ENCODE data around the gene ROR2.

ROR2 gene

GRCh38 chr9:91572044-91572443, 378.0 kb downstream of the ROR2 start:
- no peak for TF ChIP-seq CTCF (IDR thresholded peaks at IDR 0.05; ENCODE audit: extremely low read depth, insufficient read depth, missing control alignments)
- in situ Hi-C loops (cut with MboI; ENCODE audit: low pct_unique_long_range_greater_than_20kb, low sequenced_read_pairs, unreplicated experiment): no loop called here
- DNase-seq (ENCODE audit: low spot score): no peak

GRCh38 chr9:91571036-91571435, 379.0 kb downstream of the ROR2 start:
- in situ Hi-C loops (cut with MboI; ENCODE audit: low pct_unique_long_range_greater_than_20kb, low sequenced_read_pairs, unreplicated experiment): no loop called here
- TF ChIP-seq CTCF (IDR thresholded peaks at IDR 0.05; ENCODE audit: extremely low read depth, insufficient read depth, missing control alignments): no peak
- DNase-seq (ENCODE audit: low spot score): no peak

- no peak for DNase-seq (ENCODE audit: low spot score)
- in situ Hi-C loops (cut with MboI; ENCODE audit: low pct_unique_long_range_greater_than_20kb, low sequenced_read_pairs, unreplicated experiment): no loop called here
- TF ChIP-seq CTCF (IDR thresholded peaks at IDR 0.05; ENCODE audit: extremely low read depth, insufficient read depth, missing control alignments): no peak
These were observed 382.3 kb downstream of the ROR2 start for GRCh38 chr9:91567642-91568274.

GRCh38 chr9:91564081-91564670, 385.9 kb downstream of the ROR2 start:
- no peak for TF ChIP-seq CTCF (IDR thresholded peaks at IDR 0.05; ENCODE audit: extremely low read depth, insufficient read depth, missing control alignments)
- in situ Hi-C loops (cut with MboI; ENCODE audit: low pct_unique_long_range_greater_than_20kb, low sequenced_read_pairs, unreplicated experiment): no loop called here
- no peak for DNase-seq (ENCODE audit: low spot score)

GRCh38 chr9:91562416-91562815, 387.6 kb downstream of the ROR2 start:
- TF ChIP-seq CTCF (IDR thresholded peaks at IDR 0.05; ENCODE audit: extremely low read depth, insufficient read depth, missing control alignments): no peak
- in situ Hi-C loops (cut with MboI; ENCODE audit: low pct_unique_long_range_greater_than_20kb, low sequenced_read_pairs, unreplicated experiment): no loop called here
- no peak for DNase-seq (ENCODE audit: low spot score)

GRCh38 chr9:91560301-91560700, 389.7 kb downstream of the ROR2 start:
- no peak for DNase-seq (ENCODE audit: low spot score)
- in situ Hi-C loops (cut with MboI; ENCODE audit: low pct_unique_long_range_greater_than_20kb, low sequenced_read_pairs, unreplicated experiment): no loop called here
- no peak for TF ChIP-seq CTCF (IDR thresholded peaks at IDR 0.05; ENCODE audit: extremely low read depth, insufficient read depth, missing control alignments)
